Adrenal gland (tissue), 5 donors: ENCODE measurements around the gene HSBP1.

Experiments
- CTCF ChIP-seq, 6 experiments: fragments of 450-650 bp in 4 of 6; fragments of 200-600 bp in 2 of 6; sonication (generic) in 1 of 6; IDR thresholded peaks; 1 replicate in 5 of 6; 2 replicates in 1 of 6; pipeline versions ENCODE4 v1.5.1 to v1.8.0; 2016 to 2021; ENCODE audit warnings: antibody characterized with exemption in 6 of 6, mild to moderate bottlenecking in 2 of 6, moderate library complexity in 1 of 6
- POLR2A ChIP-seq, 2 donors: fragments of 450-650 bp; IDR thresholded peaks; one replicate each; pipeline ENCODE4 v1.6.1; 2017; ENCODE audit warnings: antibody characterized with exemption in 2 of 2, mild to moderate bottlenecking in 2 of 2, moderate library complexity in 1 of 2
- donor health status: DM: no; HTN: no; CAD: no.

GRCh38 chr16:83814659-83814985 is 6.8 kb downstream of the HSBP1 start:
- TF ChIP-seq CTCF (IDR thresholded peaks at IDR 0.05) (no peak), POLR2A (IDR thresholded peaks at IDR 0.05) (no peak)
